NCI-H1694 treated with DMSO at 0.1 percent for 48 hours (cell line): ENCODE measurements around the gene EPOP.

Experiments
- DNase-seq: peaks from one replicate; lab custom pipeline; 2025; lab: John Stamatoyannopoulos, UW

The EPOP gene

DNA sequence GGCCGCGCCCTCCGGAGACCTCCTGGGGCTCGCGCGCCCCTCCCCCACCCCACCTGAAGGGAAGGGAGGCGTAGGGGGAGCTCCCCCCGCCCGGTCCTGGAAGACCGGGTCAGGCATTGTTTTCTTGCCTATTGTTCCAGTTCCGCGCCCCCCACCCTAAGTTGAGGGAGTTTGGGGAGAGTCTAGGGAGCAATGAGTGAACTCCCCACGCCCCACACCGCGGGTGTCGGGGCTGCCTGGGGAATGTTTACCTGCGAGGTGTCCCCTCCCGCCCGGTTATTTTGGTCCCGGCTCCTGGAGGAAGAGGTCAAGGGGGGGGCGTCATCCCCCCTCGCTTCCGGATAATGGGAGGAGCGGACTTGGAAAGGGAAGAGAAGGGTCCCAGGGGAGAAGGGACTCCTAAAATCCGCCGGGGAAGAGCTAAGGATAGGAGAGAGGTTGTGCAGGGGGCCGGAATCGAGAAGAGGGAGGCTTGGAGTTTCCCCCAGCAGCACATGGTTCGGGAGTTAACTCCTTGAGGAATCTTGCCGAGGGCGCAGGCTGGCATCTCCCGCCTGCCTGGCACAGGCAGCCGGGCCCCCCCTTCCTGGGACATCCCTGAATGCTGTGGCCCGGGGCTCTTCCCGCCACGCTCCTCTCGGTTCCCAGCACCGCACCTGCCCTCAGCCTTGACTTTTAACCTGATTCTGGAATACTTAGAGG lies 31.2 kb upstream of the EPOP start:
- no peak for DNase-seq

DNA sequence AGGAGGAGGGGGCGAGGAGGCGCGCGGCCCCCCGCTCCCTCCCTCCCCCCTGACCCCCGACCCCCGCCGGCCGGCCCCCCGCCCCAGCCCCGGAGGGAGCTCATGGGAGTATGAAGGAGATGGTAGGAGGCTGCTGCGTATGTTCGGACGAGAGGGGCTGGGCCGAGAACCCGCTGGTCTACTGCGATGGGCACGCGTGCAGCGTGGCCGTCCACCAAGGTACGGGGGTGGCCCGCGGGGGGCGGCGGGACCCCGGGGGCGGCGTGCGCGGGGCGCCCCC lies 30.7 kb upstream of the EPOP start:
- no peak for DNase-seq

DNA sequence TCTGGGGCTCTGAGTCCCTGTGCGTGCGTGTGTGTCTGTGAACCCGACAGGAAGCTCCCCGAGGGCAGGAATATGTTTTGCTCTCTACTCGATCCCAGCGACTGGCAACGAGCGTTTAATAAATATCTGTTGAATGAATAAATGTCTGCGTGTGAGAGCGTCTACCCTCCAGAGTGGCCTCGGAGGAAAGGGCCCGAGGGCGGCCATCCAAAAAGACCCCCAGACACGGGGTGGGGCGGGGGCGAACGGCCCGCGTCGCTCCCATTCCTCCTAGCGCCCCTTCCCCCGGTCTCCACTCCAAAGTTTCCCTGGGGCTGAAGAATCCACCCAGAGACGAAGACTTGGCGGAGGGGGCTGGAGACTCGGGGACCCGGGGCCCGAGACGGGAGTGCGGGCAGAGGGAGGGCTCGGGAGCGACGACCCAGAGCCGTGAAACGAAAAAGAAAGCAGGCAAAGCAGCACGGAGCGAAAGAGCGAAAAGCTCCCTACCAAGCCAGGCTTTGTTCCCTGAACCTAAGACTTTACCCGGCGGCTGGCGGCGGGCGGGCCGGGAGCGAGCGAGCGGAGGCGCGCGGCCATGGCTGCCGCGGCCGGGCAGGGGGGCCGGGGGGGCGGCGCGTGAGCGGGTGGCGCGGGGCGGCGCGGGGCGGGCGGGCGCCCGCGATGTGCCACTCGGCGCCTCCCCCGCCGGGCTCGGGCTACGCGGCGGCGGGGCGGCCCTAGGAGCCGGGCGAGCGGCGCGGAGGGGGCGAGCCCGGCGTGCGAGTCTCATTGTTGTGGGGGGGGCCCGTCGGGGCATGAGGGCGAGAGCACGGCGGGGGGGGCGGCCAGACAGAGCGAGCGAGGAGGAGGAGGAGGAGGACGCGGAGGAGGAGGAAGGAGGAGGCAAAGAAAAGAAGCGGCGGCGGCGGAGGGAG lies 30.1 kb upstream of the EPOP start, which contains the start of gene MLLT6:
Gene MLLT6, plus strand, starts transcription at position 668 of the 917 bp plus-strand sequence. CDS start 360 bp downstream, outside the sequence.
- peak; percentile 75 for DNase-seq

DNA sequence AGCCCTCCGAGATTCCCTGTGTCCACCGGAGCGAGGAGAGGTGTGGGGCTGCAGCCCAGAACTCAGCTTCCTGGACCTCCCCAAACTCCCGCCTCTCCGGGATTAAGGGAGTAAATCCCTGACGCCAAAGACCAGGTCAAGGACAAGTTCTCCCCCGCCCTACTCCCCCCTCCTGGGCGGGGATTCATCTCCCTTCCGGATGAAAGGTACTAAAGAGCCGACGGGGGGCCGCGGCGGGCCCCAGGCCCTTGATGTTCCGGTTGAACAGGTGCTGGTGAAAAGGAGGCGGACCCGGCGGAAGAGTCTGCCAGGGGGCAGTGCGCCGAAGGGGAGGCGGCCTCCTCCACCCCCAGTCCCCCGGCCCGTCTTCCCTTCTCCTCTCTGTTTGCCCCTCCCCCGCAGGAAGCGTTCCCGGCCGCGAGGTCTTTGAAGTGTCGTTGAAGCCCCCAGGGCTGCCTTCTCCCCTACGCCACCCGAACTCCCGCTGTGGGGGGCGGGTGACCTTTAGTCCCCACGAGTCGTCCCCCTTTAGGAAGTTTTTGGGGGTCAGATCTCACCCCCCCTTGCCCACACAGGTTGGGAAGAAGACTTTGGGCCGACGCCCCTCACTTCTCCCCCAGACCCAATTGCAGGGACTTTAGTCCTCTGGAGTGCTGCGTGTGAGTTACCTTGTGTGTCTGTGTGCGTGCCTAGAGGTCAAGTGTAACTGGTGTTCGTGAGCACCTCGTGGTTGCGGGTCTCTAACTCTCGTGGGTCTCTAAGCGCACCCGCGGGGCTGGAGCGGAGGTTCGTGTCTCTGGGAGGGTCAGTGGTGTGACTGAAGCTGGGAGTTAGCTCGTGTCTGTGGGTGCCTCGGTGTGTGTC lies 29.2 kb upstream of the EPOP start:
- DNase-seq, result peak; percentile 23

DNA sequence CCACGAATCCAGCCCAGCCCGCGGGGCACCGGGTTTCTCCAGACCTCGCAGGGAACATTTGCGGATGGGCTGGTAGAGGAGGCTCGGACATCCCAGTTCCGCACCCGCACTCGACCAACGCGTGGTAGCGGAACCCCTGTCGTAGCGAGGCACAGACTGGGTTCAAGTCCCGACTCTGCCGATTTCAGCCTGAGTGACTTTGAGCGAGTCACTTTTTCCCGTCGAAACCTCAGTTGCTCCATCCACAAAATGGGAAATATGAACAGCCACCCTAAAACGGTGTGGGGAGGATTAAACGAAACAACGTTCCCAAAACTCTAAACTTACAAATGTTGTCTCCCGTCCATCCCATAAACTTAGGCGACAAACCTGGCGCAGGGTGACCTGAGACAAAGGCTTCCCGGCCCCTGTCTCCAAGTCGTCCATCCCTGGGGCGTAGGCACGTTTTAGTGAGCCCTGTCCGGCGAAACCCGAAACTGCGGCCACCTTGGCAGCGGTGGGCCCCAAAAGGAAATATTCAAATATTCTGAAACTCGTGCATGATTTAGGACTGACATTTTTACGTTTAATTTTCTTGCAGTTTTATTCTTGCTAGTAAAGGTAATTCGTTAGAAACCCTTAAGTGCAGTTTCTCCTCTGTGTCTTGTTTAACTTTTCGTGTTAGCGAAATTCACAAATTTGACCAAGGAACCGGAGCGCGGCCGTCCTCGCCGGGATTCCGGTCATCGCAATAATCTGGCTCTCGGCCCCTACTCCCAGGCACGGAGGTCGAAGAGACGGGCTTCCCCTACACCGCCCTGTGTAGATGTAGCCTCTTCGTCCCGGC lies 28.4 kb upstream of the EPOP start:
- DNase-seq, result peak; percentile 25

DNA sequence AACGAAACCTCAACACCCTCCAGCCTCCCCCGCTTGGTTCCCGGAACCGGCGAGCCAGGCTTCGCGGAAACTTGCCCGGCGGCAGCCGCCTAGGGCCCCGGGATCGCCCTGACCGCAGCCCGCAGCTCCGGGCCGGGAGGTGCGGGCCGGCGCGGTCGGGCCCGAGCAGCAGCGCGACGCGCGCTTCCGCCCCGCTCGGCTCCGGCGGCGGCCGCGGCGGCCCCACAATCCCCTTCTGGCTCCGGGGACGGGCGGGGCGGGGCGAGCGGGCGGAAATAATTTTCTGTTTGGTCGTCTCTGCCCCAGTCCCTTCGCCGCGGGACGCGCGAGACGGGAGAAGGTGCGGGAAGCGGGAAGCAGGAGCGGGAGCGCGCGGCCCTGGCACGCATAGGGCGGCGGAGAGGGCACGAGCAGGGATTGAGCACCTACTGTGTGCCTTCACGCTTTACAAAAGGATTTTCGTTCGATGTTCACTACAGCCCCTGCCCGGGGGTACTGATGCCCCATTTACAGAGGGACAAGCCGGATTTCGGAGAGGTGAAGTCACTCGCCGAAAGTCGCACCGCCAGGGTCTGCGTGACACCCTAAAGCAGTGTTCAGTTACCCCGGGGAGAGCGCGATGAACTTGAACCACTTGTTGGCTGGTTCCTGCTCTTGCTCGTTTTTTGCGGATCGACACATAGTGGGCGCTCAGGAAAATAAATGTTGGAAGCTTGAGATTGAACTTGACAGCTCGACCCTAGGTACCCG lies 27.6 kb upstream of the EPOP start:
- peak; percentile 57 for DNase-seq

DNA sequence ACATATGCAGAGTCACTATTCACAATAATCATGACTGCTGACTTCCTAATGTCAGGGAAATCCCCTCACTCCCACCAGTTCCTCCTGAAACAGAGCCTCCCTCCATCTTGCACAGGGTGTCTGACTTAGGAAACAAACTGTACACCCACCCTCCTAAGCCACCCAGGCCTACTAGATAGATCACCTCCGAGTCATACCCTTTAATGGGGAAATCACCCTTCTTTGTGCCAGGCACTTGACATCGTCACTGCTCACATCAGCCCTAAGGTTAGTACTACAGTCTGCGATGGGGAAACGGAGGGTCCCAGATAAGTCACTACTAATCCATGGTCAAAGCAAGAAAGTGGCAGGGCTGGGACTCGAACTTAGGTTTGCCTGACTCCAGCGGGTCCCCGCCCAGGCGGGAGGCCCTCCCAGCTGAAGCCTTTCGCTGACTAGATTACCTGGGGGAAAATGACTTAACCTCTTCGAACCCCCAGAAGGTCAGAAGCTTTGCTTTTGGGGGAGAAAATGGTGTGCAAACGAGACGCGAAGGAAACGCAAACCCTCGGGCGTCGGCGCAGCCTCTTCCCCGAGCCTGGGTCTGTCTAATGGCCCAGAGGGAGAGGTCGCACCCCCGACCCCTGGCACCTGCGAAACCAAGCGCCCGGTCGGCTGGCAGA lies 26.9 kb upstream of the EPOP start:
- DNase-seq, result no peak

DNA sequence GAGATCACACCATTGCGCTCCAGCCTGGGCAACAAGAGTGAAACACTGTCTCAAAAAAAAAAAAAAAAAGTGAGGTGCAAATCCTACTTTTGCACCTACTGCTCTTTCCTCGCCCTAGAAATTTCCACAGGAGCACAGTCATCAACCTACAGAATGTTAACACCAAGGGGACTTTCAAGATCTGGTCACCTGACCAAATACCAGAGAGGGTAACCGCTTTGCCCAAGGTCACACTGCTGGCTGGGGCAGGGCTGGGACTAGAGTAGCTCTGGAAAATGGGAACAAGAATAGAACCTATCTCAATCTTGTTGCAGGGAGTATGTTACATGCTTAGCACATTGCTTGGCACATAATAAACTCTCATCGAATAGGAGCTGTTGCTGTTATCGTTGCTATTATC lies 24.0 kb upstream of the EPOP start:
- DNase-seq, result no peak

DNA sequence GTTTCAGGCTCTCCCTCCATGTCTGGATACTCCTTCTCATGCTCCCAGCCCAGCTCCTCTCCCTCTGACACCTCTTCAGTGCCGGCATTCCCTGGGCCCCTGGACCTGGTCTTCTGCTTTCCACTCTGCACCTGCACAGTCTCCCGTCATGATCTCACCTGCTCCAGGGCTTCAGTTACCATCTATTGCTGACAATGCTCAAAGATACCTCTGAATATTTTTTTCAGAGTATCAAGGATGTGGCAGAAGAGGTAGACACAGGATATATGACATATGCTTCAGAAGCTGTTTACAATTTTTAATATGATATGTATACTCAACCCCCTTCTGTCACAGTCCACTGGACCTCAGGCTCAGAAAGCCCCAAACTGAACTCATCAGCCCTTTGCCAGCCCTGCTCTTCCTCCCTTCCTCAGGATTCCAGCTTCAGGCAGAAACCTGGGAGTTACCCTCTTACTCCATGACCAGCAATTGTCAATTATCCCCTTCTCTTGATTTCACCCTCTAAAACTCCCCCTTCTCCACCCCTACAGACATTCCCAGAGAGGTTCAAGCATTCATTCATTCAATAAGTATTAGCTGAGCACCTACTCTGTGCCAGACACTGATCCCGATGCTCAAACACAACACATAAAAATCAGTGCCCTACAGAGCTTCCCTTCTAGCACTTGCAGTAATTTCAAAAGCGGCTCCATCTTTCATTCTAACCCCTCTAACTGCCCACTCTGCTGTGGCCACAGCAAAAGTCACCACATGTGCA lies 22.5 kb upstream of the EPOP start:
- DNase-seq, result no peak

DNA sequence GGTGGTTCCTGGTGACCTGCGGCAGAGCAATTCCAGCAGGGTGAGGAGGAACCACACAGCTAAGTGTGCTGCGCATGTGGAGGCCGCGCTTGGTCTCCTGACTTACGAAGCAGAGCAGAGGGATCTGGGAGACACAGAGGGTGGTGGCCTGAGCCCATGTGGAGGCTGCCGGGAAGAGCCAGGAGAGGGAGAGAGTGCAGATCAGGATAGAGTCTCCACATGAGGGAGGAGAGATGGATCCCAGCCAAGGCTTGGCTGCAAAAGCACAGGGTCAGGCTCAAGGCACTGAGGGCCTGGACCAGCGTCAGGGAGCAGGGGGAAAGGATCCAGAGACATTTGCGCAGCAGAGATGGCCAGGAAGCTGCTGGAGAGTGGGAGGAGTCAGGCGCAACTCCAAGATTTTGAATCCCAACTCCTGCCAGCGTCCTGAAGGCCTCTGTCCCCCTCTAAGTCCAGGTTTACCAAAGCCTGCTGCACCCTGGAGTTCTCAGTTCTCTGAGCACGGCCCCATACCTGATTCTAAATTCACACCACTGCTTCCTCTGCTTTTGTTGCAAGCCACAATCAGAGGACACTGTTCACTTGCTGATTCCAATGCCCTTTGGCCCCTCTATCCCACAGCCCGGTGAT lies 19.1 kb upstream of the EPOP start:
- no peak for DNase-seq

DNA sequence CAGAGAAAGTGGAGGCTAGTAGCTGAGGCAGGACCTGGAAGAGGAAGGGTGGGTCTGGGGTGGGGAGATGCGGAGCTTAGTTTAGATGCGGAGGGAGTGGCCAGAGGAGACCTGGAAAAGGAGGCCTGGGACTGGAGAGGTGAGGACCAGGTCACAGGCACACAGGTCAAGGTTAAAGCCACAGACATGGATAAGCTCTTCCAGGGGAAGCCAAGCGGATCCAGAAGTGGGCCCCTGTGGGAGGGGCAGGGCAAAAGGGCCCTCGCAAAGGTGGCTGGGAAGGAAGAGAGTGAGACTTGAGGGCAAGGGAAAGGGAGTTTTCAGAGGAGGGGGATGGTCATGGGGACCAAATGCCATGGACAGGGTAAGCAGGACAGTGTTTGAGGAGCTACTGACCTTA lies 16.4 kb upstream of the EPOP start:
- DNase-seq, result no peak

DNA sequence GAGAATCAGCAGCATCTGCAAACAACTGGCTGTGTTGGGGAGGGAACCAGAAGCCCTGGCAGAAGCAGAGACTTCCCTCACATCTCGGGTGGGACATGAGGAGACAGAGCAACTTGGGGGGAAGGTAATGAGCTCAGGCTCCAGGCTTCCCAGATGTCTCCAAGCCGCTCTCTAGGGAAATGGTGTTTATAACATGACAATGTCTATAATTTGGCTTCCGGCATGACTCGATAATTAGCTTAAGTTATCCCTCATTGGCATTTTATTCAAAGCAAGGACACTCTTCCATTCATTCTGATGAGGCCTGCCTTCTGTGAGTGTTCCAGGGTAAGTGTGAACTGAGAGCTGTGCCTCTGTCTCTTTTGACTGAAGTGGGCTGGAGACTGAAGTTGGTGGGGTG lies 15.6 kb upstream of the EPOP start:
- DNase-seq, result no peak

DNA sequence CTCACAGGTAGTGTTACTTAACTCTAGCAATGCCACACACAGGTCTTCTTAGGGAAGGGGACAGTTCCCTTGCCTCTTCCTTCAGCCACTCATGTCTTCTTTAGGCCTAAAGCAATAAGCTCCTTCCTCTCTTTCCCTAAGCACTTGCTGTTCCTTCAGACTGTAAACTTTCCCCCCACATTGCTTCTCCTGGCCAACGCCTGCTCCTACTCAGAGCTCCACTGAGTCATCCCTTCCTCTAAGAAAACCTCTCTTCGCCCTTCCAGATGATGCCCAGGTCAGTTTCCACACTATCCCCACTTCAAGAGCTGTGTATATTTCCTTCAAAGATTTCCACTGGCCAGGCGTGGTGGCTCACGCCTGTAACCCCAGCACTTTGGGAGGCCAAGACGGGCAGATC lies 12.5 kb upstream of the EPOP start:
- no peak for DNase-seq

DNA sequence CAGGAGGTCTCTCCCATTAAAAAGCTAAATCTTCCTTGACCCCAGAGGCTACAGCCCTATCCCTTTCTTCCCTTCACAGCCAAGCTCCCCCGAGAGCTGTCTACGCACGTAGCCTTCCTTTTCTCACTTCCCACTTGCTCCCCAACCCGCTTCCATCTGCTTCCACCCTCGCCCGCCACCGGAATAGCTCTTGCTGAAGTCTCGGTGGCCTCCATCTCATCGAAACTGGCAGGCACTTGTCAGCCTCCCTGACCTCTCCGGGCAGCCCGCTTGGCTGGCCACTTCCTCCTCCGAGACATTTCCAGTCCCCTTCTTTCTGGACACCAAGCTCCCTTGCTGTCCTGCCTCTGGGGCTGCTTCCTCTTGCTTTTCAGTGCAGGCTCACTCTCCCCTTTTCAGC lies 10.7 kb upstream of the EPOP start:
- no peak for DNase-seq

DNA sequence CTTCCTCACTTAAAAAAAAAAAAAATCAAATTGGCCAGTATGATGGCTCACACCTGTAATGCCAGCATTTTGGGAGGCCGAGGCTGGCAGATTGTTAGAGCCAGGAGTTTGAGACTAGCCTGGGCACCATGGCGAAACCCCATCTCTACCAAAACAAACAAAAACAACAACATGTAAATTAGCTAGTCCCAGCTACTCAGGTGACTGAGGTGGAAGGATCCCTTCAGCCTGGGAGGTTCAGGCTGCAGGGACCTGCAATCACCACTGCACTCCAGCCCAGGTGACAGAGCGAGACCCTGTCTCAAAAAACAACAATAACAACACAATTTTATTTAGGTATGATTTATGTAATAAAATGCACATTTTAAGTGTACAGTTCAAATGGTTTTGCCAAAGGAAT lies 6.3 kb upstream of the EPOP start:
- DNase-seq, result no peak

DNA sequence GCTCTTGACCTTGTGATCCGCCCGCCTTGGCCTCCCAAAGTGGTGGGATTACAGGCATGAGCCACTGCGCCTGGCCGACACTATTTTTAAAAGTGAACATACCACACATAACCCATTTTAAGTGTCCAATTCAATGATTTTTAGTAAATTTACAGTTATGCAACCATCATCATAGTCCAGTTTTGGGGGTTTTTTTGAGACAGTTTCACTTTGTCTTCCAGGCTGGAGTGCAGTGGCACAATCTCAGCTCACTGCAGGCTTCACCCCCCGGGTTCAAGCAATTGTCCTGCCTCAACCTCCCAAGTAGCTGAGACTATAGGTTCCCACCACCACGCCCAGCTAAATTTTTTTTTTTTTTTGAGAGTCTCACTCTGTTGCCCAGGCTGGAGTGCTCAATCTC lies 3.1 kb upstream of the EPOP start:
- no peak for DNase-seq

DNA sequence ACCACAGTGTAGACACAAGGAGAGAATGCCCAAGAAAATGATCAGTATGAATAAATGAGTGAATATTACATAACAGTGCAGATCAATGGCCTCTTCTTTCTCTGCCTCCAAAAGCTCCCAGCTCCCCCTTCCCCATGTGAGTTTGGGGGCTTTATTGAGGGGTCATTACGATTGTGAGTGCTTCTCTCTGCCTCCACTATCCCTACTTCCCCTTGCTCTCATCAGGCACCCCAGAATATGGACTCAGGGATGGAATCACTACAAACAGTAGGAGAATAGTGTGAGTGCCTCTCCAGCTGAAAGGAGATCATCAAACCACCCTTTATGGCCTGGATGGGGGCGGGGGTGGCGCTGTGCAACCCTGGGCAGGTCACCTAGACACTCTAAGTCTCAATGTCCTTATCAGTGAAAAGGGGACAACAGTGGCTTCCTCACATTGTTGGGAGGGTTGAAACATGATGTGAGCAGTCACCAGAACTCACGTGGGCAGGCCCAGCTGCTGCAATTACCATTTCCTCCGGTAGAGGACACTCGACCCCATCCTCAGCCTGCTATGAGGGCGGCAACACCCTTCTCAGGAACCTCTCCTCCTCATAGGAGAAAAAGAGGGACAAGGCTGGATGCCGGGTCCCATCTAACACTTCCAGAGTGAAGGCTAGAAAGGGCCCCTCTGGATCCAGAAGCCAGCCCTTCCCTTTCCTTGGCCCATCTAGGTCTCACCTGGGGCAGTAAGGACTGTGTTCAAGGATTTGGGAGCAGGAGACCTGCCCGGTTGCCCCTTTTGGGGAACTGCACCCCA lies 2.1 kb upstream of the EPOP start:
- peak; percentile 76 for DNase-seq

DNA sequence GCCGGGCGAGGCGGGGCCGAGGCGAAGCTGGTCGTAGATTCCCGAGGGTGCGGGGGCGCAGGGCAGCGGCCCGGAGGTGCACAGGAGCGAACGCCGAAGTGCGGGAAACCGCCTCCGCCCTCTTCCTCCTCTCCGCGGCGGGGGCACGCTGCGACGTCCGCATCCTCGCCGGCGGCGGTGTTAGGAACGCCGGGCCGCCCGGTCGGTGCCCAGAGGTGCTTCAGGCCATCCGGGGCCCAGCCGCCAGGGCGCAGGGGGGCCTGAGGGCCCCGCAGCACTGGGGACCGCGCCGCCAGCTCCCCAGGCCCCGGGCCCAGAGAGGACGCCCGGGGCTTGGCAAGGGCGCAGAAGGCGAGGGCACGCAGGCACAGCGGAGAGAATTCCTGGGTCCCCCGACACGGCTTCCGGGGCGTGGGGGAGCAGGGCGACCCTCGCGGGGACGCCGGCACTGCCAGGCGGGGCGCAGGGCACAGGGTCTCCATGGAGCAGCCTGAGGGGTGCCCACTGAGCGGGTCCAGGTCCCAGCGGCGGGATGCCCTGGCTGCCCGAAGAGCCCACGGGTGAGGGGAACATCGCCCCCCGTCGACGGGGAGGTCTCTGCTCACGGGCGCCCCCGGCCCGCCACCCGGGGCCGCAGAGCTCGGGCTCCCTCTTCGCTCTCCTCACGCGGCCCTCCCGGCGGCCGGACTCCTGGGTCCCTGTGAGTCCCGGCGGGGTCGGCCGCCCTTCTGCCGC lies 576 bp downstream of the EPOP start:
- DNase-seq, result no peak
